LHCN-M2 (cell line): ENCODE measurements around the gene ARV1. TPM values are rescaled to one million over a fixed set of nuclear protein-coding genes. Genes with fewer than 3 reads are reported as not detected.
"Not testable (repeated sequence)": the region's sequence is repeated elsewhere in the genome, so short reads cannot be mapped to it uniquely, and the experiment has no call there.

Source experiments
- DNase-seq: peaks from one replicate; pipeline ENCODE4 v3.0.0-alpha.2; 2012; ENCODE audit warnings: low read depth
- total RNA-seq: library from RNA; depleted of rRNA; stranded (reverse); fragments of >200 nt; gene quantifications from 2 replicates; pipeline ENCODE4 v1.2.3, GENCODE V29; 2014; rRNA removed

The ARV1 gene
- total RNA-seq, 1 experiment from 2014 or later = 21.6 TPM

GRCh38 chr1:231041719-231042261 lies 62.9 kb downstream of the ARV1 start:
- no peak for DNase-seq

DNA sequence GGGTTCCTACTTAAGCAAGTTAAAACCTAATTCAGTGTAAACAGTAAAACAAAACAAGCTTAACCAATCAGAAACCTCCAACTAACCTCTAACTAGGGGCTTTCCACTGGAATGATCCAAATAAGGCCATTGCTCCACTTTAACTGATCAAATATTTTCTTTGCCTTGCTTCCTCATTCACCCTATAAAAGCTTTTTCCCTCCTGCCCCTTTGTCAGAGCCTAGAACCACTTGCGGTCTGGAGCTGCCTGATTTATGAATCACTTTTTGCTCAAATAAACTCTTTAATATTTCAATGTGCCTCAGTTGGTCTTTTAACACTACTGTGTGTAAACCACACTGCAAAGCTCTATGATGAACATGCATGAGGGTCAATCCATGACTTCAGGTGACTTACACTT lies 65.7 kb downstream of the ARV1 start:
- no peak for DNase-seq

GRCh38 chr1:231045286-231045685 lies 66.4 kb downstream of the ARV1 start:
- DNase-seq = no peak

GRCh38 chr1:231045921-231046729 lies 67.2 kb downstream of the ARV1 start:
- not testable (repeated sequence) for DNase-seq

DNA sequence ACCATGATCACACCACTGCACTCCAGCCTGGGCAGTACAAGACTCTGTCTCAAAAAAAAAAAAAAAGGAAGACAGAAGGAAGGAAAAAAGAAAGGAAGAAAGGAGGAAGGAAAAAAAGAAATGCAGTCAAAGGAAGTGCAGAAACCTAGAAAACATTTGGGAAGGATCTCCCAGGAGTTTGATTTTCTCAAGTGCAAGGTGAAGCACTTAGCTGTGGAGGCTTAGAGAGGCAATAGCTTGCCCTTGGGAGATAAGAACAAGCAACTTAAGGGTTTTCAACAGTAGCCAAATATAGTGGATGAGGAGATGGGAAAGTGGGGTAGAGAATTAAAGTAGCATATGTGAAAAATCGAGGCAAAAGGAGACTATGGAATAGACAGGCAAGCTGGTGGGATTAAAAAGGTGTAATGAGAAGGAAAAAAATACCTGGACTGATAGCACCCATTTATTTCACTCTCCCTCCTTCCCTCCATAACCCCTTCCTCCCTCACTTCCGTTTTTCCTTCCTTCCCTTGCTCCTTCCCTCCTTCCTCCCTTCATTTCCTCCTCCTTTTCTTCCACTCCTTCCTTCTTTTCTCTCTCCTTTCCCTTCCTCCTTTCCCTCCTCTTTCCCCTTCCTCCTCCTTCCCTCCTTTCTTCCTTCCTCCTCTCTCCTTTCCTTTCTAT lies 68.0 kb downstream of the ARV1 start:
- no peak for DNase-seq

DNA sequence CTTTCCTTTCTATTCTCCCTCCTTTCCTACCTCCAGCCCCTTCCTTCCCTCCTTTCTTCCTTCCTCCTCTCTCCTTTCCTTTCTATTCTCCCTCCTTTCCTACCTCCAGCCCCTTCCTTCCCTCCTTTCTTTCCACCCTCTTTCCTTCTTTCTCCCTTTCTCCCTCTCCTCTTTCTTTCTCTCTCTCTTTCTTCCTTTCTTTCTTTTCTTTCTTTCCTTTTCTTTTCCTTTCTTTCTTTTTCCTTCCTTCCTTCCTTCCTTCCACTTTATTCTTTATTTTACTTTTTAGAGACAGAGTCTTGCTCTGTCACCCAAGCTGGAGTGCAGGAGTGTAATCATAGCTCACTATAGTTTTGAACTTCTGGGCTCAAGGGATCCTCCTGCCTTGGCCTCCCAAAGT lies 68.6 kb downstream of the ARV1 start:
- DNase-seq = not testable (repeated sequence)

- not testable (repeated sequence) for DNase-seq
These were observed 69.5 kb downstream of the ARV1 start for GRCh38 chr1:231048419-231048818.

- no peak for DNase-seq
These were observed 70.5 kb downstream of the ARV1 start for GRCh38 chr1:231049121-231049979.

Other genes starting within 250 kb of the ARV1 start
- gene CAPN9, start 231.7 kb upstream of the ARV1 start, total RNA-seq = not detected in 2 replicates
- gene C1orf198, start 110.6 kb upstream of the ARV1 start, total RNA-seq = 12.7 and 18.0 TPM in 2 replicates
- 8.4 and 10.2 TPM in 2 replicates for gene TTC13, start 233 bp upstream of the ARV1 start, total RNA-seq
- gene FAM89A, start 61.2 kb downstream of the ARV1 start, total RNA-seq = 2.9 and 4.9 TPM in 2 replicates
- not detected in 2 replicates for gene TRIM67, start 183.0 kb downstream of the ARV1 start, total RNA-seq